Measurements from ENCODE around the gene EFCAB12. TPM values are rescaled to one million over a fixed set of nuclear protein-coding genes. Genes with fewer than 3 reads are reported as not detected.
"Not testable (repeated sequence)": the region's sequence is repeated elsewhere in the genome, so short reads cannot be mapped to it uniquely, and the experiment has no call there.

EFCAB12 gene
- total RNA-seq, 1 experiment from 2014 or later: under 0.01 TPM

- DNase-seq (ENCODE audit: low spot score): no peak
Measured at GRCh38 chr3:129421236-129421883, 7.1 kb downstream of the EFCAB12 start.

- DNase-seq (ENCODE audit: low spot score): no peak
Measured at GRCh38 chr3:129419476-129419875, 9.0 kb downstream of the EFCAB12 start.

- no peak for DNase-seq (ENCODE audit: low spot score)
Measured at GRCh38 chr3:129418041-129418973, 10.1 kb downstream of the EFCAB12 start.

- no peak for DNase-seq (ENCODE audit: low spot score)
Measured at GRCh38 chr3:129417326-129417725, 11.1 kb downstream of the EFCAB12 start.

- no peak for DNase-seq (ENCODE audit: low spot score)
Measured at GRCh38 chr3:129416415-129416814, 12.0 kb downstream of the EFCAB12 start.

- DNase-seq (ENCODE audit: low spot score): no peak
Measured at GRCh38 chr3:129415830-129416229, 12.6 kb downstream of the EFCAB12 start.

- DNase-seq (ENCODE audit: low spot score): no peak
Measured at GRCh38 chr3:129415378-129415777, 13.1 kb downstream of the EFCAB12 start.

- DNase-seq (ENCODE audit: low spot score): peak; percentile 32
Measured at GRCh38 chr3:129413687-129414506, 14.5 kb downstream of the EFCAB12 start.

GRCh38 chr3:129413238-129413637 is 15.2 kb downstream of the EFCAB12 start:
- not testable (repeated sequence) for DNase-seq (ENCODE audit: low spot score)

GRCh38 chr3:129412542-129413198 is 15.8 kb downstream of the EFCAB12 start:
- DNase-seq (ENCODE audit: low spot score): no peak

- DNase-seq (ENCODE audit: low spot score): no peak
Measured at GRCh38 chr3:129410971-129411370, 17.5 kb downstream of the EFCAB12 start.

GRCh38 chr3:129409541-129409940 is 18.9 kb downstream of the EFCAB12 start:
- no peak for DNase-seq (ENCODE audit: low spot score)

- DNase-seq (ENCODE audit: low spot score): no peak
Measured at GRCh38 chr3:129404610-129405009, 23.8 kb downstream of the EFCAB12 start.

- DNase-seq (ENCODE audit: low spot score): no peak
Measured at GRCh38 chr3:129404130-129404529, 24.3 kb downstream of the EFCAB12 start.

GRCh38 chr3:129403450-129403849 is 25.0 kb downstream of the EFCAB12 start:
- DNase-seq (ENCODE audit: low spot score): no peak

- DNase-seq (ENCODE audit: low spot score): no peak
Measured at GRCh38 chr3:129402616-129403015, 25.8 kb downstream of the EFCAB12 start.

- no peak for DNase-seq (ENCODE audit: low spot score)
Measured at GRCh38 chr3:129402210-129402609, 26.2 kb downstream of the EFCAB12 start.

- DNase-seq (ENCODE audit: low spot score): no peak
Measured at GRCh38 chr3:129399895-129400357, 28.5 kb downstream of the EFCAB12 start.

GRCh38 chr3:129399145-129399894 is 29.1 kb downstream of the EFCAB12 start:
- DNase-seq (ENCODE audit: low spot score): peak; percentile 99

GRCh38 chr3:129398803-129399144 is 29.7 kb downstream of the EFCAB12 start:
- peak; percentile 39 for DNase-seq (ENCODE audit: low spot score)
